Left renal pelvis (tissue), 4 donors: ENCODE data around the gene TYK2. TPM values are rescaled to one million over a fixed set of nuclear protein-coding genes. Genes with fewer than 3 reads are reported as not detected.
"Not testable (repeated sequence)": the region's sequence is repeated elsewhere in the genome, so short reads cannot be mapped to it uniquely, and the experiment has no call there.

Experiments used
- DNase-seq, 4 donors: peaks; one replicate each; pipeline ENCODE4 v3.0.0-alpha.2; 2013; ENCODE audit warnings: low read depth in 4 of 4, low spot score in 3 of 4
- polyA plus RNA-seq, 4 donors: library from polyadenylated mRNA; unstranded; fragments of 120-200 nt; gene quantifications; one replicate each; pipeline ENCODE4 v1.2.1, GENCODE V29; 2013; ENCODE audit not compliant: insufficient read length in 4 of 4

Gene TYK2
- polyA plus RNA-seq, 4 donors, result 102 to 170 (median 113) TPM

- no peak for DNase-seq
These were observed 2.2 kb downstream of the TYK2 start for GRCh38 chr19:10378124-10378523.

GRCh38 chr19:10377140-10377640 is 3.2 kb downstream of the TYK2 start:
- not testable (repeated sequence) for DNase-seq

GRCh38 chr19:10374931-10375330 is 5.4 kb downstream of the TYK2 start:
- no peak for DNase-seq

GRCh38 chr19:10372690-10373089 is 7.7 kb downstream of the TYK2 start:
- no peak for DNase-seq

GRCh38 chr19:10368101-10368803 is 12.1 kb downstream of the TYK2 start:
- no peak for DNase-seq

GRCh38 chr19:10366950-10367512 is 13.3 kb downstream of the TYK2 start:
- not testable (repeated sequence) for DNase-seq

- no peak for DNase-seq
These were observed 14.9 kb downstream of the TYK2 start for GRCh38 chr19:10365518-10365917.

GRCh38 chr19:10364644-10365043 is 15.7 kb downstream of the TYK2 start:
- DNase-seq, result no peak

GRCh38 chr19:10363789-10364281 is 16.5 kb downstream of the TYK2 start:
- no peak for DNase-seq

GRCh38 chr19:10362259-10362658 is 18.1 kb downstream of the TYK2 start:
- DNase-seq, result no peak

- DNase-seq, result no peak
These were observed 18.8 kb downstream of the TYK2 start for GRCh38 chr19:10361569-10362011.

- no peak for DNase-seq
These were observed 23.9 kb downstream of the TYK2 start for GRCh38 chr19:10356431-10356830.

- DNase-seq, result no peak
These were observed 26.5 kb downstream of the TYK2 start for GRCh38 chr19:10353793-10354391.

- peak in 3 of 4 donors; percentile 51 to 75 (median 65) for DNase-seq
These were observed 27.4 kb downstream of the TYK2 start for GRCh38 chr19:10352764-10353671.

GRCh38 chr19:10346509-10346908 is 33.9 kb downstream of the TYK2 start:
- DNase-seq, result no peak

- DNase-seq, result no peak
These were observed 35.6 kb downstream of the TYK2 start for GRCh38 chr19:10344780-10345179.

GRCh38 chr19:10343495-10343894 is 36.9 kb downstream of the TYK2 start:
- no peak for DNase-seq

- DNase-seq, result no peak
These were observed 40.4 kb downstream of the TYK2 start for GRCh38 chr19:10339977-10340376.

GRCh38 chr19:10339380-10339960 is 40.9 kb downstream of the TYK2 start, which contains the start of gene ICAM3:
Gene ICAM3 (minus strand): TSS chr19:10339624. CDS start chr19:10339614, 10 bp downstream.
- DNase-seq, result no peak

GRCh38 chr19:10338940-10339339 is 41.4 kb downstream of the TYK2 start:
- no peak for DNase-seq
